NB4 (cell line): ENCODE measurements around the gene PLAC8L1.
A peak's percentile ranks its signal among the peaks of the same experiment; 100 is the strongest.

Experiments used
- DNase-seq: peaks from one replicate; pipeline ENCODE4 v3.0.0; 2010; ENCODE audit warnings: low read depth
- H3K4me3 ChIP-seq: one replicate; pipeline ENCODE4 v1.5.1; 2011; ENCODE audit warnings: mild to moderate bottlenecking, low read depth, low read length, moderate library complexity
- MYC ChIP-seq: IDR thresholded peaks from 2 replicates; pipeline ENCODE4 v1.6.1; 2011; ENCODE audit warnings: low read depth, low read length
- POLR2A ChIP-seq: IDR thresholded peaks from 2 replicates; pipeline ENCODE4 v1.6.1; 2011; ENCODE audit warnings: mild to moderate bottlenecking; ENCODE audit not compliant: insufficient read length; ENCODE audit errors: extremely low read depth
- TF ChIP-seq, protein P1 (sequence below): IDR thresholded peaks from 2 replicates; pipeline ENCODE4 v1.6.1; 2011; ENCODE audit warnings: low read depth, low read length
- TF ChIP-seq, protein P2 (sequence below): IDR thresholded peaks from one replicate; pipeline ENCODE4 v1.5.1; 2012; ENCODE audit warnings: low read depth, low read length

PLAC8L1 gene

GRCh38 chr5:146103594-146103993 lies 1.8 kb downstream of the PLAC8L1 start:
- H3K4me3 ChIP-seq = no peak overlapping the region
- DNase-seq = peak; percentile 36
- no peak for TF ChIP-seq MYC
- TF ChIP-seq, protein P1, sequence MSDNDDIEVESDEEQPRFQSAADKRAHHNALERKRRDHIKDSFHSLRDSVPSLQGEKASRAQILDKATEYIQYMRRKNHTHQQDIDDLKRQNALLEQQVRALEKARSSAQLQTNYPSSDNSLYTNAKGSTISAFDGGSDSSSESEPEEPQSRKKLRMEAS = no peak
- TF ChIP-seq, protein P2, sequence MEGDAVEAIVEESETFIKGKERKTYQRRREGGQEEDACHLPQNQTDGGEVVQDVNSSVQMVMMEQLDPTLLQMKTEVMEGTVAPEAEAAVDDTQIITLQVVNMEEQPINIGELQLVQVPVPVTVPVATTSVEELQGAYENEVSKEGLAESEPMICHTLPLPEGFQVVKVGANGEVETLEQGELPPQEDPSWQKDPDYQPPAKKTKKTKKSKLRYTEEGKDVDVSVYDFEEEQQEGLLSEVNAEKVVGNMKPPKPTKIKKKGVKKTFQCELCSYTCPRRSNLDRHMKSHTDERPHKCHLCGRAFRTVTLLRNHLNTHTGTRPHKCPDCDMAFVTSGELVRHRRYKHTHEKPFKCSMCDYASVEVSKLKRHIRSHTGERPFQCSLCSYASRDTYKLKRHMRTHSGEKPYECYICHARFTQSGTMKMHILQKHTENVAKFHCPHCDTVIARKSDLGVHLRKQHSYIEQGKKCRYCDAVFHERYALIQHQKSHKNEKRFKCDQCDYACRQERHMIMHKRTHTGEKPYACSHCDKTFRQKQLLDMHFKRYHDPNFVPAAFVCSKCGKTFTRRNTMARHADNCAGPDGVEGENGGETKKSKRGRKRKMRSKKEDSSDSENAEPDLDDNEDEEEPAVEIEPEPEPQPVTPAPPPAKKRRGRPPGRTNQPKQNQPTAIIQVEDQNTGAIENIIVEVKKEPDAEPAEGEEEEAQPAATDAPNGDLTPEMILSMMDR = no peak
- TF ChIP-seq POLR2A = no peak

DNA sequence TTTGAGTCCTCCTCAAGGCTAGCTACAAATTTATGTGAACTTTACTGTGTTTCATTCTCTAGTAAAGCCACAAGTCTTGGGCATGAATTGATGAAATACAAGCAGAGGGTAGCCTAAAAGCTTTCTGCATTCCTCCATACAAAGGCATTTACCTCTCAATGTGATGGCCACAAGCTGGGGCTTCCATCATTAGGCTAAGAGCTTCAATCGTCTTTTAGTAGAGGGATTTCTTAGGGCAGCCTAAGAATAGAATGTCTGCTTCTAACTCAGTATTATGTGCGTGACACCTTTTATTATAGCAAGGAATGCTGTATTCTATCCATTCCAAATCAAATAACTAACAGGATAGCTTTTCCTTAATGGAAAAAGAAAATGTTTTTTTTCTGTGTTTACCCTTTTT lies 3.7 kb downstream of the PLAC8L1 start:
- TF ChIP-seq MYC = no peak
- TF ChIP-seq POLR2A = no peak
- TF ChIP-seq, protein P2 = no peak
- TF ChIP-seq, protein P1 = no peak
- H3K4me3 ChIP-seq = no peak overlapping the region
- no peak for DNase-seq

GRCh38 chr5:146098047-146098446 lies 7.3 kb downstream of the PLAC8L1 start:
- H3K4me3 ChIP-seq = no peak overlapping the region
- no peak for DNase-seq
- no peak for TF ChIP-seq MYC
- TF ChIP-seq, protein P1 = no peak
- TF ChIP-seq, protein P2 = no peak
- no peak for TF ChIP-seq POLR2A

DNA sequence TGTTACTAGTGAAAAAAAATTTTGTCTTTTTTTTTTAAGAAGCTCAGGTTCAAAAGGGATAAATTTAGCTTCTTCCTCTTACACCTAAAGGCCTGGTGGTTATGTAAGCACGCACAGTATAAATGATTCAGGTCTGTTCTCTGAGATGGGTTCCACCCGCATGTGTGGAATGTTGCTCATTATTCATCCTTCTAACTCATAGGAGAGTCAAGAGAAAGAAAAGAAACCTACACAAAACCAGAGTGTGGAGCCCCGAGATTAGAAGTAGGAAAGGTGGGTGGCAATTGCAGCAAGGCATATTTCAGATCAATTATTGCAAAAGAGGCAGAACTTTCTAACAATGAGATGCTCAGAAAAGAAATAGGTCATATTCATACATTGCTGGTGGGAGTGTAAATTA lies 13.5 kb downstream of the PLAC8L1 start:
- DNase-seq = no peak
- TF ChIP-seq MYC (no peak), POLR2A (no peak)
- TF ChIP-seq, protein P1 = no peak
- TF ChIP-seq, protein P2 = no peak
- no peak overlapping the region for H3K4me3 ChIP-seq

- no peak overlapping the region for H3K4me3 ChIP-seq
- no peak for DNase-seq
Measured at GRCh38 chr5:146089287-146089686, 16.1 kb downstream of the PLAC8L1 start.

More at GRCh38 chr5:146089287-146089686, 16.1 kb downstream of the PLAC8L1 start:
- no peak for TF ChIP-seq POLR2A
- TF ChIP-seq, protein P2 = no peak
- no peak for TF ChIP-seq MYC
- TF ChIP-seq, protein P1 = no peak
